Sigmoid colon (tissue), 3 donors: ENCODE measurements around the gene ERAL1.

Source experiments
- POLR2A ChIP-seq, 2 donors: fragments of 450-650 bp; IDR thresholded peaks; one replicate each; pipeline ENCODE4 v1.6.1; 2016; ENCODE audit warnings: antibody characterized with exemption in 2 of 2, mild to moderate bottlenecking in 2 of 2, moderate library complexity in 2 of 2
- TF ChIP-seq, protein P1 (sequence below), 4 experiments: fragments of 450-650 bp in 3 of 4; fragments of 200-600 bp in 1 of 4; IDR thresholded peaks; one replicate each; pipeline ENCODE4 v1.5.1; 2016 to 2019; ENCODE audit warnings: antibody characterized with exemption in 4 of 4, mild to moderate bottlenecking in 3 of 4, moderate library complexity in 2 of 4

DNA sequence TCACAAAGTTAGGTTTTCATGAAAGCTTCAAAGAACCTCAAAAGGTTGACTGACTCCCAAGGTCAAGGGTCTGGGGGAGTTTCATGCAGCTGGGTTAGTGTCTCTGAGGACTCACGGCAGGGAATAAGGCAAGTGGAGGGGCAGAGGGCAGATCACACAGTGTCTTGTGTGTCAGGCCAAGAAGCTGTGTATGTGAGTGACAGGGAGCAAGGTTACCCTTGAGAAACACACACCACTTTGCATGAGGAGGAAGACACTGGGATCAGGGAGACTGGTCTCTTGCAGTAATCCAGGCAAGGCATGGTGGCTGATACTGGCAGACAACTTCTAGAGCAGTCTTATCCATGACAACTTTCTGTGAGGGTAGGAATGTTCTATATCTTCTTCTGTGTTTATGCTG lies 36.4 kb downstream of the ERAL1 start:
- TF ChIP-seq, protein P1, sequence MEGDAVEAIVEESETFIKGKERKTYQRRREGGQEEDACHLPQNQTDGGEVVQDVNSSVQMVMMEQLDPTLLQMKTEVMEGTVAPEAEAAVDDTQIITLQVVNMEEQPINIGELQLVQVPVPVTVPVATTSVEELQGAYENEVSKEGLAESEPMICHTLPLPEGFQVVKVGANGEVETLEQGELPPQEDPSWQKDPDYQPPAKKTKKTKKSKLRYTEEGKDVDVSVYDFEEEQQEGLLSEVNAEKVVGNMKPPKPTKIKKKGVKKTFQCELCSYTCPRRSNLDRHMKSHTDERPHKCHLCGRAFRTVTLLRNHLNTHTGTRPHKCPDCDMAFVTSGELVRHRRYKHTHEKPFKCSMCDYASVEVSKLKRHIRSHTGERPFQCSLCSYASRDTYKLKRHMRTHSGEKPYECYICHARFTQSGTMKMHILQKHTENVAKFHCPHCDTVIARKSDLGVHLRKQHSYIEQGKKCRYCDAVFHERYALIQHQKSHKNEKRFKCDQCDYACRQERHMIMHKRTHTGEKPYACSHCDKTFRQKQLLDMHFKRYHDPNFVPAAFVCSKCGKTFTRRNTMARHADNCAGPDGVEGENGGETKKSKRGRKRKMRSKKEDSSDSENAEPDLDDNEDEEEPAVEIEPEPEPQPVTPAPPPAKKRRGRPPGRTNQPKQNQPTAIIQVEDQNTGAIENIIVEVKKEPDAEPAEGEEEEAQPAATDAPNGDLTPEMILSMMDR (IDR thresholded peaks at IDR 0.05), result no peak
- no peak for TF ChIP-seq POLR2A (IDR thresholded peaks at IDR 0.05)
